Renal pelvis (tissue), 4 donors: Measurements from ENCODE around the gene SYMPK. TPM values are rescaled to one million over a fixed set of nuclear protein-coding genes. Genes with fewer than 3 reads are reported as not detected.

Experiments
- DNase-seq: peaks from one replicate; pipeline ENCODE4 v3.0.0-alpha.2; 2013
- polyA plus RNA-seq, 3 donors: library from polyadenylated mRNA; unstranded; fragments of 120-200 nt; gene quantifications; one replicate each; pipeline ENCODE4 v1.2.1, GENCODE V29; 2013; ENCODE audit not compliant: insufficient read length in 3 of 3

The SYMPK gene
- polyA plus RNA-seq, 3 donors = 60.4 to 72.1 (median 66.5) TPM

DNA sequence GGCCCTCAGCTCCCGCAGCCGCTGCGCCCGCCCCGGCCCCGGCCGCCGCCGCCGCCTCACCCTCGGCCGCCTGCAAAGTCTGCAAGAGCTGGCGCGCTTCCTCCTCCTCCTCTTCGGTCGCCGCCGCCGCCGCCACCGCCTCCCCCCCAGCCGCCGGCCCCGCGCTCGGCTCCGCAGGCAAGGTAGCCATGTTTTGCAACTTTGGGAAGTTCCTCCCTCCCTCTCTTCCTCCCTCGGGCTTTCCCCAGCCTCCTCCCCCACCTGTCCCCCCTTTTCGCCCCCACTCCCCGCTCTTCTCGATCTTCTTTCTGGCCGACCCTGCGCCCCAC is 94.3 kb downstream of the SYMPK start:
- DNase-seq = no peak

DNA sequence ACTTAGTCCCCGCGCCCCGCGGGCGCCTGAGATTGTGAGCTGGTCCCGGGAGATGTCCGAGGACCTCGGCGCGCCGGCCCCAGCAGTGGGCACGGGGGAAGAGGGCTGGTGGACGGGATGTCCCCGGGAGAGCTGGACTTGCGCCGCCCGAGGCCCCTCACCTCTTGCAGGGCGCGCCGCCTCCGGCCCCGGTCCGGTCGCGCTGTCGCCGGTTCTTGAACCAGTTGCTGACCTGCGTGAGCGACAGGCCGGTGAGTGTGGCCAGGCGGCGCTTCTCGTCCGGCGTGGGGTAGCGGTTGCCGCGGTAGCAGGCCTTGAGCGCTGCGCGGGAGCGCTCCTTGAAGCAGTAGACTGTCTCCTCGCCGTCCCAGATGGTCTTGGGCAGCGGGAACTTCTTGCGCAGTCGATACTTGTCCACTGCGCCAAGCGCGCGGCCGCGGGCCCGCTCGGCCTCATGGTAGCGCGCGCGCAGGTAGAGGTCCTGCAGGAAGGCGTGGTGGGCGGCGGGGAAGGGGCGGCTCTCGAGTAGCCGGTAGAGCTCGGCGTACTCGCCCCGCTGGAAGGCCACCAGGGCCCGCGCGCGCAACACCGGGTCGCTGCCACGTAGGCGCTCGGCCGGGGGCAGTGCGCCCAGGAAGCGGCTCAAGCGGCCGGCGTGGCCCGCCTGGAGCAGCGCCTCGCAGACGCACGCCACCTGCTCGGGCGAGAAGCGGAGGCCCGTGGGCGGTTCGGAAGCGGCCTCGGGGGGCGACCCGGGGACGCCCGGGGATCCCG is 94.9 kb downstream of the SYMPK start:
- peak; percentile 65 for DNase-seq

DNA sequence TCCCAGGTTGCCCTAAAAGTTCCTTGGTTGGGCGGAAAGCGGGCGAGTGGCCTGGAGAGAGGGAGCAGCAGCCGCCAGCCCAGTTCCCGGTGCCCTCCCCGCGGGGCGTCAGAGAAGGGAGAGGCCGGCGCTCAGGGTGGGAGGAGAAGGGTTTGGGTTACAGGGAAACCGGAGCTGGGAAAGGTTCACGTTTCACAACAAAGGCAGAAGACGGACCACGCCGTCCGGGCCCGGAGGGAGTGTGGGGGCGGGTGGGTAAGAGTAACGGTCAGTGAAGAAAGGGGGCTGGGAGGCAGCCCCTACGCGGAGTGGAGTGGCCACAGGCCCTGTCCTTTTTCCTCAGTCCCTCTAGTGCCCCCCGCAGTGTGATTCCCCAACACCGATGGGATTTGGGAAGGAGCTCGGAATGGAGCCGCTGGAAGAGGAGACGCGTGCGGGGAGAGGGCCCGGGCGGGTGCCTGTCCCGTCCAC is 95.5 kb downstream of the SYMPK start:
- peak; percentile 93 for DNase-seq

DNA sequence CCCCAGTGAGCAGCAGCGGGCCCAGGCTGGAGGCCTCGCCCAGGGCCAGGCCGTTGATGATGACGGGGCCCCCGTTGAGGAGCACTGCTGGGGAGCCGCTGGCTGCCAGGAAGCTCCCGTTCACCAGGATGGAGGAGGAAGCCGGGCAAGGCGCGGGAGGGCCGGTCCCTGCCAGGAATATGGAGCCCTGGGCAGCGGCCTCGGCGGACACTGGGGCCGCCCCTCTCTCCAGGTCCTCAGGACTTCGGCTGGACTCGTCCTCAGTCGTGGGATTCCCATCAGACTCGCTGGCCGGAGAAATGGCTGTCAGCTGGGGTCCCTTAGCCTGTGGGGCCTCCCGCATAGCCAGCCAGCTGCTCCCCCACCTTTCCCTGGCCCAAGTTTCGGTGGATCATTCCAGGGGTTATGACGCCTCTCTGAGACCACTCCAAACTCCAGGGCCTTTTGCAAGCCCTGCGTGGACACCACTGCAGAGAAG is 96.0 kb downstream of the SYMPK start:
- no peak for DNase-seq

DNA sequence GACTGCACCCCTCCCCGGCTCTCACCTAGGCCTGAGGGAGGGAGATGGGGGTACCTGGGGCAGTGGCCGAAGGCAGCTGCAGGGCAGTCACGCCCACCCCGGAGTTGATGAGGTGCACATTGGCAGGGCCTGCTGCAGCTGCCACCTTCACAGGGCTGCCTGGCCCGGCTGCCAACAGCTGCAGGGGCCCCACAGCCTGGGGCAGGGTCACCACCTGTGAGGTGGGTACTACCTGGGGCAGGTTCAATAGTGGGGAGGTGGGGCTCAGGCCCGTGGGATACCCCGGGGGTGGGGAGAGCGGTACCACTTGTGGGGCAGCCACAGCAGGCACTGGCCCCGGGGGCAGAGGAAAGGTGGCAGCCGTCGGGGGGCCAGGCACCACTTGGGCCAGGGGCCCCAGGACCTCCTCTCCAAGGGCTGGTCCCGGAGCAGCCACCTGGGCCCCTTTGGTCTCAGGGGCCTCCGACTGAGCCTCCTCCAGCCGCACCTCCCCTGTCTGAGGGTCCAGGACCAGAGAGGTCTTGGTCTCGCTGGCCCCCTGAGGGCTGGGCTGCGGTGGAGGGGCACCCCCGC is 96.6 kb downstream of the SYMPK start:
- DNase-seq = no peak

DNA sequence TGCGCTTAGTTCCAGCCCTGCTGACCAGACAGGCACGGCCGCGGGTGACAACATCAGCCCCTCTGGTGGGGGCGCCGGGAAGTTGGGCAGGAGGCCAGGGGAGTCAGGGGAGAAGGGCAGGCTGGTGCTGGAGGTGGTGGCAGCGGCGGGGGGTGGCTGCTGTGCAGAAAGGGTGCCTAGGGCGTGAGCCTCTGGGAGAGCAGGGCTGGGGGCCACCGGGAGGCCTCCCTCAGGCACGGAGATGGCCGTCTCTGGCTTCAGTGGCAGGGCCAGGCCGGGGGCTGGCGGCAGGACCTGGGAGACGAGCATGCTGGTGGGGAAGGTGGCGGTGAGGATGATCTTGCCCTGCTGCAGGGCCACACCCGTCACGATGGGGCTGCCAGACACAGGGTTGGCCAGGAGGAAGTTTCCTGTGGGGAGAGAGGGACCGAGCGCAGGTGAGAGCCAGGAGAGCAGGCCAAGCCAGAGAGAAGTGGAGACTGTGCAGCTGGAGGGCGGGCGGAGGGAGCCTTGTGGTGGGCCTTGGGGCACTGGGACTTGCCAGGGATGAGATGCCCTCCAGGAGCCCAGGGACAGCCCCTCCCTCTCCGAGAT is 97.1 kb downstream of the SYMPK start:
- no peak for DNase-seq

Other genes with a start within 250 kb of the SYMPK start
- gene EML2, start 223.8 kb downstream of the SYMPK start, polyA plus RNA-seq = 10 to 100 TPM; 19.8 to 25.9 (median 24.9) TPM
- under 1 TPM; 0.48 to 0.81 (median 0.52) TPM for gene GIPR, start 194.9 kb downstream of the SYMPK start, polyA plus RNA-seq
- 100 to 1,000 TPM; 296 to 376 (median 352) TPM for gene SNRPD2, start 171.2 kb downstream of the SYMPK start, polyA plus RNA-seq
- 10 to 100 TPM in 2 of 3 donors, 1 to 10 TPM in 1; 9.4 to 10.7 (median 10.1) TPM for gene QPCTL, start 170.5 kb downstream of the SYMPK start, polyA plus RNA-seq
- 10 to 100 TPM; 17.1 to 24.0 (median 18.6) TPM for gene FBXO46, start 132.3 kb downstream of the SYMPK start, polyA plus RNA-seq
- gene MEIOSIN, start 129.7 kb downstream of the SYMPK start, polyA plus RNA-seq = not detected
- 10 to 100 TPM; 22.7 to 33.5 (median 31.4) TPM for gene SIX5, start 93.9 kb downstream of the SYMPK start, polyA plus RNA-seq
- 10 to 100 TPM; 48.6 to 70.8 (median 64.3) TPM for gene DMPK, start 80.7 kb downstream of the SYMPK start, polyA plus RNA-seq
- 10 to 100 TPM; 36.1 to 47.1 (median 41.3) TPM for gene DMWD, start 70.3 kb downstream of the SYMPK start, polyA plus RNA-seq
- gene RSPH6A, start 47.8 kb downstream of the SYMPK start, polyA plus RNA-seq = not detected
- under 1 TPM; 0.15 to 0.26 (median 0.21) TPM for gene FOXA3, start 1.2 kb upstream of the SYMPK start, polyA plus RNA-seq
- gene IRF2BP1, start 23.0 kb upstream of the SYMPK start, polyA plus RNA-seq = 10 to 100 TPM; 20.3 to 32.8 (median 27.2) TPM
- 1 to 10 TPM; 4.9 to 6.5 (median 5.7) TPM for gene MYPOP, start 39.5 kb upstream of the SYMPK start, polyA plus RNA-seq
- not detected for gene NANOS2, start 51.6 kb upstream of the SYMPK start, polyA plus RNA-seq
- 1 to 10 TPM; 3.6 to 5.3 (median 4.4) TPM for gene NOVA2, start 110.7 kb upstream of the SYMPK start, polyA plus RNA-seq
- gene CCDC61, start 132.3 kb upstream of the SYMPK start, polyA plus RNA-seq = 10 to 100 TPM; 13.8 to 14.8 (median 14.1) TPM
- gene PGLYRP1, start 159.9 kb upstream of the SYMPK start, polyA plus RNA-seq = 1 to 10 TPM in 1 of 3 donors, under 1 TPM in 2; 0.78 to 1.1 (median 0.84) TPM
- 1 to 10 TPM in 1 of 3 donors, under 1 TPM in 2; 0.28 to 1.3 (median 0.97) TPM for gene IGFL4, start 177.9 kb upstream of the SYMPK start, polyA plus RNA-seq